GM12891 (cell line): Measurements from ENCODE around the gene TEAD3.

ENCODE experiments used
- DNase-seq: peaks from one replicate; pipeline ENCODE4 v3.0.0; 2011; ENCODE audit warnings: low spot score; ENCODE audit not compliant: insufficient read length
- FAIRE-seq: peaks from 2 replicates; lab custom pipeline; 2011; peaks lifted over from hg19 to GRCh38; lab: Jason Lieb, UNC
- PAX5 ChIP-seq: IDR thresholded peaks from 2 replicates; pipeline ENCODE4 v1.6.1; 2011; ENCODE audit warnings: low read length, moderate library complexity, mild to moderate bottlenecking; ENCODE audit not compliant: insufficient read depth, severe bottlenecking
- POLR2A ChIP-seq: IDR thresholded peaks from 2 replicates; pipeline ENCODE4 v1.6.1; 2011; ENCODE audit warnings: low read depth, low read length, control low read depth
- POLR2AphosphoS5 ChIP-seq: IDR thresholded peaks from 2 replicates; pipeline ENCODE4 v1.6.1; 2011; ENCODE audit warnings: low read depth, low read length, control low read depth
- POU2F2 ChIP-seq: IDR thresholded peaks from 2 replicates; pipeline ENCODE4 v1.6.1; 2011; ENCODE audit warnings: low read depth, mild to moderate bottlenecking, control low read depth, low read length, moderate library complexity
- SPI1 ChIP-seq: IDR thresholded peaks from 2 replicates; pipeline ENCODE4 v1.6.1; 2011; ENCODE audit warnings: low read depth, low read length, control low read depth
- TAF1 ChIP-seq: IDR thresholded peaks from 2 replicates; pipeline ENCODE4 v1.6.1; 2011; ENCODE audit warnings: low read depth, low read length, control low read depth

TEAD3 gene

DNA sequence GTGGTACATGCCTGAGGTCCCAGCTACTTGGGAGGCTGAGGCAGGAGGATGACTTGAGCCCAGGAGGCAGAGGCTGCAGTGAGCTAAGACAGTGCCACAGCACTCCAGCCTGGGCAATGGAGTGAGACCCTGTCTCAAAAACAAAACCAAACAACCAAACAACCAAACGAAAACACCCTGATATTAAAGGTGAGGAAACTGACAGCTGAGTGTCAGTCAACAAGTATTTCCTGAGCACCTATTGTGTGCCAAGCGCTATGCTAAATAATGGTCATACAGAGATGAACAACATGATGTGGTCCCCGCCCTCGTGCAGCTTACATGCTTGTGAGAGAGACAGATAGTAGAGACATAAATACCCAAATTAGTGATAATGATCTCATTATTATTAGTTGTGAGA lies 17.7 kb upstream of the TEAD3 start:
- DNase-seq (no peak), FAIRE-seq (no peak)
- TF ChIP-seq POLR2A (no peak), POLR2AphosphoS5 (no peak), TAF1 (no peak), SPI1 (no peak)

DNA sequence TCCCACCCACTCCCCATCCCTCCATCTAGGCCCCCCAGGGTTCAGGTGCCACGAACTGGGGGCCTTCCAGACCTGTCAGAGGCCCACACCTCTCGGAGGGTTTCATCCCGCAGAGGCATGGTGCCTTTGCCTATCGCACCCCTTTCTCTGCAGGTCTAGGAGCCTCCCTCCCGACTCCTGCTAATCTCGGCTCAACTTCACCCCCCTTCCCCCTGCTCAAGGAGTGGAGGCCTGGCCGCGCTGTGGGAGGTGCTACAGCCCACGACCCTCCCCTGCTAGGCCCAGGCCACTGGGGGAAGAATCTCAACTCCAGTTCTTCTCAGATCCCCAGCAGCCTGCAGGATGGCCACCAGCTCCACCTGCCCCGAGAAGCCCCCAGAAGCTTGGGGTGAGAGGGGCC lies 15.9 kb upstream of the TEAD3 start, which contains the start of gene TULP1:
Gene TULP1, minus strand, starts transcription at position 157 of the 400 bp plus-strand sequence. Its CDS starts 38 bp downstream, at position 119.
- DNase-seq (no peak), FAIRE-seq (no peak)
- TF ChIP-seq TAF1 (no peak), POU2F2 (no peak), POLR2AphosphoS5 (no peak), POLR2A (no peak), PAX5 (no peak), SPI1 (no peak)

DNA sequence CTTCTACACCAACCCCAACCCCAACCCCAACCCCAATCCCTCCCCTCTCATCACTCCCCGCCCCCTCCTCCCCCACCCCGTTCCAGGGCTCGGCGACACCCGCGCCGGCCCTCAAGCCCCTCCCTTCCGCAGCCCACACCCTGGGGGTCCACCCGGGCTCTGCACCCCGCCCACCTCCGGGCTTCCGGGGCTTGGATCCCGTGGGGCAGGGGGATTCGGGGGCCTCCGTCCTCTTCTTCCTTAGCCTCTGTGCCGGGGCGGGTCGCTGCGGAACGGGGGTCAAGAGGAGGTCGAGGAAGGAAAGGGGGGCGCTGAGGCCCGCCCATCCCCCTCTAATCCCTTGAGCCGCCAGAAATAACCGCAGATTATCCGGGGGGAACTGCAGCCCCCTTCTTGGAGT lies 15.1 kb upstream of the TEAD3 start:
- FAIRE-seq (no peak), DNase-seq (no peak)
- no peak for TF ChIP-seq TAF1
- no peak for TF ChIP-seq SPI1
- no peak for TF ChIP-seq POU2F2
- no peak for TF ChIP-seq POLR2AphosphoS5
- TF ChIP-seq POLR2A: no peak
- no peak for TF ChIP-seq PAX5

DNA sequence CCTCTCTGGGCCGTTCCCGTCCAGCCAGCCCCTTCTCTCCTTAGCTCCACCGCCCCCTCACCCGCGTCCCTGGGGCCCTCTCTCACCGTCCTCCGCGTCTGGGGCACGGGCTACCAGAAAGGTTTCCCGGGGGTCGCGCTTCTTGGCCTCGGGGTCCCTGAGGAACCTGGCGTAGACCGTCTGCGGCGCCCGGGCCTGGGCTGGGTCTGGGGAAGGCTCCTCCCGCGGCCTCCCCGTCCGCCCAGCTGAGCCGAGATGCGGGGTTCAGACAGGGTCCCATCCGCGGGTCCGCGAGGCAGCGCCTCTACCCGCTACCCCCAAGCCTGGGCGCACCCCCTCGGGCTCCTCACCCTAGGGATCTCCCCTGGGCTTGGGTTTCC lies 14.7 kb upstream of the TEAD3 start:
- TF ChIP-seq POLR2AphosphoS5 (no peak), POLR2A (no peak), POU2F2 (no peak), PAX5 (no peak), TAF1 (no peak), SPI1 (no peak)
- FAIRE-seq (no peak), DNase-seq (no peak)

DNA sequence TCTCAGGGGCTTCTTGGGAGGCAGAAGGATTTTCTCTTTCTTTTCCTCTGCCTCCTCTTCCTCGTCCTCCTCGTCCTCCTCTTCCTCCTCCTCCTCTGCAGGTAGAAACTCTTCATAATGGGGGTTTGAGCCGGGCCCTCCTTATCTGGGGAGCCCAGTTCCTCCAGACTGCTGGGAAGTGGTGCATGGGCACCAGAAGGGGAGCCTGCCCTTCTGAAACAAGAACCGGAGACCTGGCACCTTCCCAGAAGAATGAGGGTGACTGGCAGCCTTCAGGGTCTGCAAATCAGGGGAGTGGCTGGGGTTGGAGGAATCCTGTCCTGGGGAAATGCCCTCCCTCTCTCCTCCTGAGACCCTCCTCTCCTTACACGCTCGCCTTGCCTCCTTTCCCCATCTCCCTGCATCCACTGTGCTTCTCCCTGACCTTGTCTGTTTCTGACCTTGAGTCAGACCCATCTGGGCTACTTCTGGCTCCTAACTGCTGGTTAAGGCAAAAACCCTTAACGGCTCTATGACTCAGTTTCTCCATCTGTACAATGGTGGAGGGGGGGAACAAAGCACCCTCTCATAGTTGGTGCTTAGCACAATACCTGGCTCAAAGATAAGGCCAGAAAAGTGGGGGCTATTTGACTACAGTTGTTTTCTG lies 14.2 kb upstream of the TEAD3 start:
- FAIRE-seq (no peak), DNase-seq (no peak)
- TF ChIP-seq POLR2A (no peak), POLR2AphosphoS5 (no peak), TAF1 (no peak), PAX5 (no peak), POU2F2 (no peak), SPI1 (no peak)

DNA sequence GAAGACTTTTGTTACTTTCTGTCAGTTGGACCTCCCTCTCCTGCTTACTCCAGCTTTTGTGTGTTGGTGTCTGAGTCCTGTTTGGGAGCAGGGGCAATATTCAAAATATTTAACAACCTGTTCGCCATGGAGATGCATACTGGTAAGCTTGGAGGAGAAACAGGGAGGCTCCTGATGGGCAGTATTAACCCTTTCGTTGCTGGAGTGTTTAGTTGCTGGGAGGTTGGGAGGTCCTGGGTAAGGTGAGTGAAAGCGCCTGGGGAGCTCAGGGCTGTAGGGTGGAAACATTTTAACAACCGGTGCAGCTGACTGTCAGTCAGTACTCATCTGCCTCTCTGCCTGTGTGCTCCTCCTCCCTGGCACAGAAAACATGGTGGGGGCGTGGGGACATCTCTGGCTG lies 11.7 kb upstream of the TEAD3 start:
- DNase-seq (no peak), FAIRE-seq (no peak)
- no peak for TF ChIP-seq SPI1
- TF ChIP-seq PAX5: no peak
- TF ChIP-seq POLR2A: no peak
- no peak for TF ChIP-seq POLR2AphosphoS5
- no peak for TF ChIP-seq POU2F2
- no peak for TF ChIP-seq TAF1

DNA sequence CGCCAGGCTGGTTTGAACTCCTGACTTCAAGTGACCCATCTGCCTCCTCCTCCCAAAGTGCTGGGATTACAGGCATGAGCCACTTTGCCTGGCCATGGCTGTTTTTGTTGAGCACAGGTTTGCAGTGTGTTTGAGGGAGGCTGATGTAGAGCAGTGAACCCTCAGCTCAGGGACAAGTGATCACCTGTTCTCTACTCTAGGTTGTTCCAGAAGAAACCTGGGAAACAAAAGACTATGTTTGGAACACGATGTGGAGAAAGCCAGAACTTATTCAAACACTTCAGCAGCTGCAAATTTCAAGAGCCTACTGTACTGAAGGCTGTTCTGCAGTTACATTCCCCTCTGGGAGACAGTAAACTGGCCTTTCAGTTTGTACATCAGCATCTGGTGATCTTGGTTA lies 11.1 kb upstream of the TEAD3 start:
- no peak for DNase-seq
- FAIRE-seq: no peak
- TF ChIP-seq POU2F2 (no peak), POLR2A (no peak), POLR2AphosphoS5 (no peak), SPI1 (no peak), PAX5 (no peak), TAF1 (no peak)

DNA sequence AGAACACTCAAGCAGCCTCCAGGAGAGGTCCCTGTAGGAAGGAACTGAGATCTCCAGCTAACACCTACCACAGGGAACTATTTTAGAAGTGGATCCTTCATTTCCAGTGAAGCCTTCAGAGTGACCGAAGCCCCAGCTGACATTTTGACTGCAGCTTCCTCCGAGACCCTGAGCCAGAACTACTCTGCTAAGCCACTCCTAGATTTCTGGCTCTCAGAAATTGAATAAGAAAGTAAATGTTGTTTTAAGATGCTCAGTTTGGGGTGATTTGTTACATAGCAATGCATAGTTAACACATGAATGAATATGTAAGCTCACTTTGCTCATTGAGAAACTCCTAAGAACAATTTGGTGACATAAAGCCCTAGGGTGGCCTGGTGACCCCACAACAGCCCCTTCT lies 10.3 kb upstream of the TEAD3 start:
- FAIRE-seq: no peak
- no peak for DNase-seq
- TF ChIP-seq SPI1 (no peak), POLR2A (no peak), POU2F2 (no peak), TAF1 (no peak), POLR2AphosphoS5 (no peak), PAX5 (no peak)

DNA sequence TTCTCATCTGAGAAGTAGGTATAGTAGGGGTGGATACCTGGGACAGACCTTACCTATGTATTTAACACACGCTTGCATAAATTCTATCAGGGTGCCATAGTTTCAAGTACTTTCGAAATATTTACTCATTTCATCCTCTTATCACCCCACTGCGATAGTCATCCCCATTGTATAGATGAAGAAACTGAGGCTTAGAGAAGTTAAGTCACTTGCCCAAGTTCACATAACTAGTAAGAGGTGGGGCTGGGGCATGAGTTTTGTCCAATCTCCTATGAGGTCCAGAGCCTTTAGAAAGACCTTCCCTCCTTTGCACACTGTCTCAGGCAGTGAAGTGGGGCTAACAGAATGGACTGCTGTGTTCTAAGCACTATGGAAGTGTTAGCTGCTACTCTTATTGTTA lies 9.7 kb upstream of the TEAD3 start:
- TF ChIP-seq POLR2A (no peak), SPI1 (no peak), POU2F2 (no peak), POLR2AphosphoS5 (no peak), PAX5 (no peak)
- DNase-seq: no peak
- FAIRE-seq: no peak

DNA sequence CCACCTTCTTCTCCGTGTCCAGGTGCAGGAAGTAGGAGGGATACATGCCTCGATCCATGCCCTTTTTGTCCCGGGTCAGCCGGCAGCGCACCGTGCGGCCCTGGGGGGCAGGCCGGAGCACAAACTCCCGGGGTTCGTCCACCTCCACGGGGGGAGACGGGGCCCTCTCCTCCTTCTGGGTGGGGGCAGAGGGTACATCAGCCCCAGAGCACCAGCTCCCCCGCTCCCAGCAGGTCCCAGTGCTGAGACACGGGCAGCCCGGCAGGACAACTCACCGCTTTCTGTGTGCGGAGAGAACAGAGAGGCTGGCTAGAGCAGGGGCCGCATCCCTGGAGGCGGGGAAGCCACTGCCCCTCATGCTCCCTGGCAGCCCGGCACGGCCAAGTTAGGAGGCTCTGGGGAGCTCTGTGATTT lies 9.1 kb upstream of the TEAD3 start:
- FAIRE-seq (no peak), DNase-seq (no peak)
- no peak for TF ChIP-seq PAX5
- TF ChIP-seq POLR2AphosphoS5: no peak
- no peak for TF ChIP-seq TAF1
- no peak for TF ChIP-seq POLR2A
- no peak for TF ChIP-seq POU2F2
- no peak for TF ChIP-seq SPI1
